HepG2 (cell line): Measurements from ENCODE around the gene SETD1A. TPM values are rescaled to one million over a fixed set of nuclear protein-coding genes. Genes with fewer than 3 reads are reported as not detected.

Experiments used
- ARNTL ChIP-seq: sonication (generic); formaldehyde crosslinking; IDR thresholded peaks from 2 replicates; pipeline ENCODE4 v1.4.0; 2020; ENCODE audit warnings: mild to moderate bottlenecking, missing genetic modification reagents
- CCDC6 ChIP-seq: sonication (generic); formaldehyde crosslinking; IDR thresholded peaks from 2 replicates; pipeline ENCODE4 v1.8.1; 2022; ENCODE audit warnings: mild to moderate bottlenecking, missing genetic modification reagents, moderate library complexity
- ELK4 ChIP-seq: sonication (generic); formaldehyde crosslinking; IDR thresholded peaks from 2 replicates; pipeline ENCODE4 v1.9.0; 2021; ENCODE audit warnings: missing genetic modification reagents, borderline replicate concordance
- PREB ChIP-seq: sonication (generic); formaldehyde crosslinking; IDR thresholded peaks from 2 replicates; pipeline ENCODE4 v1.4.0; 2020; ENCODE audit warnings: missing genetic modification reagents
- SETDB1 ChIP-seq: sonication (generic); formaldehyde crosslinking; IDR thresholded peaks from 2 replicates; pipeline ENCODE4 v1.5.1; 2020; ENCODE audit warnings: missing genetic modification reagents, mild to moderate bottlenecking, borderline replicate concordance
- SIN3B ChIP-seq: fragments of 150-350 bp; IDR thresholded peaks from 2 replicates; pipeline ENCODE4 v1.6.1; 2014; ENCODE audit warnings: low read length
- SNAPC2 ChIP-seq: sonication (generic); formaldehyde crosslinking; IDR thresholded peaks from 2 replicates; pipeline ENCODE4 v1.8.1; 2022; ENCODE audit warnings: mild to moderate bottlenecking, missing genetic modification reagents
- ZBTB40 ChIP-seq, 2 experiments: fragments of 450-650 bp in 1 of 2; sonication (generic) in 1 of 2; formaldehyde crosslinking in 1 of 2; IDR thresholded peaks; 2 replicates each; pipeline versions ENCODE4 v1.6.1 to v1.8.0; 2016 to 2022; ENCODE audit warnings: antibody characterized with exemption in 1 of 2, mild to moderate bottlenecking in 1 of 2, missing genetic modification reagents in 1 of 2
- ZC3H4 ChIP-seq: sonication (generic); formaldehyde crosslinking; IDR thresholded peaks from 2 replicates; pipeline ENCODE4 v1.4.0; 2020; ENCODE audit warnings: missing genetic modification reagents, borderline replicate concordance
- ZNF335 ChIP-seq: sonication (generic); formaldehyde crosslinking; IDR thresholded peaks from 2 replicates; pipeline ENCODE4 v1.4.0; 2020; ENCODE audit warnings: missing genetic modification reagents
- ZNF446 ChIP-seq: sonication (generic); formaldehyde crosslinking; IDR thresholded peaks from 2 replicates; pipeline ENCODE4 v1.5.0; 2020; ENCODE audit warnings: mild to moderate bottlenecking, missing genetic modification reagents
- ZNF460 ChIP-seq: sonication (generic); formaldehyde crosslinking; IDR thresholded peaks from 2 replicates; pipeline ENCODE4 v1.5.1; 2020; ENCODE audit warnings: missing genetic modification reagents, mild to moderate bottlenecking, borderline replicate concordance
- ZNF607 ChIP-seq: sonication (generic); formaldehyde crosslinking; IDR thresholded peaks from 2 replicates; pipeline ENCODE4 v1.5.1; 2020; ENCODE audit warnings: missing genetic modification reagents, mild to moderate bottlenecking, borderline replicate concordance
- ZSCAN25 ChIP-seq: sonication (generic); formaldehyde crosslinking; IDR thresholded peaks from 2 replicates; pipeline ENCODE4 v1.8.0; 2022; ENCODE audit warnings: mild to moderate bottlenecking, missing genetic modification reagents
- polyA plus RNA-seq, 8 experiments: library from polyadenylated mRNA; depleted of rRNA in 3 of 8; stranded (reverse) in 7 of 8; unstranded in 1 of 8; fragments of >200 nt; fragmentation: Illumina TruSeq in 4 of 8; extraction: Trizol in 4 of 8; gene quantifications; 2 replicates each; pipeline versions ENCODE4 v1.2.1 to v1.2.3, GENCODE V29; 2011 to 2016; ENCODE audit warnings: low read depth in 4 of 8, missing spikeins in 1 of 8, mixed read lengths in 1 of 8; ENCODE audit not compliant: insufficient read depth in 1 of 8
- total RNA-seq, 5 experiments: library from RNA; depleted of rRNA; stranded (reverse); fragments of >200 nt; fragmentation: Illumina TruSeq; extraction: Trizol; gene quantifications; 2 replicates each; pipeline ENCODE4 v1.2.3, GENCODE V29; 2016; ENCODE audit warnings: low read depth in 1 of 5
- TF ChIP-seq, protein P1 (sequence below): sonication (generic); formaldehyde crosslinking; conservative IDR thresholded peaks from 2 replicates; pipeline ENCODE4 v1.8.0; 2022; ENCODE audit warnings: low read depth, missing genetic modification reagents

SETD1A gene
- total and polyA plus RNA-seq, 2 of the 13 experiments (the other 11 are each of a cell fraction or from before 2014, with no cell fraction given) = 3.8 to 5.6 TPM

DNA sequence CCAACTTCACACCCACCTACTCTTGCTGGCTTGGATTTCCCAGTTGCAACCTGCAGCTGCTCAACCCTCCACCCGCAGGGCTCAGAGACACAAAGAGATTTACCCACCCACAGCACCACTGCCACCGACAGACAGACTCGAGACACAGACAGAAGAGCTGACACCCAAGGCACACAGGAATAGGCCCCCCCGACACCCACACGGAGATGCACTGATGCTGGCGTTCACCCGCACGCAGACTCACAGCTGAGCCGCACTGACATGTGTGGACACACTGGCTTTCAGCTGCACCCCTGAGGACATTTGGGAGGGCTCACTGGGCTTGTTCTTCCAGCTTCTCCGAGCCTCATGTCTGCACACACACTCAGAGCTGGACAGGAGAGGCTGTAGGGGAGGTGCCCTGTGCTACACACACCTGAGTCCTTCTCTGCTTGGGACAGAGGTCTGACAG lies 44.7 kb downstream of the SETD1A start (continued):
- TF ChIP-seq ZBTB40 (IDR thresholded peaks at IDR 0.05) (no peak), ZBTB40 (CRISPR knock-in tag; IDR thresholded peaks at IDR 0.05) (no peak), ZC3H4 (CRISPR knock-in tag) (no peak), ARNTL (CRISPR knock-in tag) (no peak), SIN3B (no peak), PREB (CRISPR knock-in tag) (no peak), ZSCAN25 (no peak), SNAPC2 (CRISPR knock-in tag) (no peak), ZNF335 (no peak), CCDC6 (CRISPR knock-in tag) (no peak), ELK4 (no peak), ZNF607 (CRISPR knock-in tag) (no peak), ZNF460 (no peak), ZNF446 (CRISPR knock-in tag) (no peak), SETDB1 (no peak)
- TF ChIP-seq, protein P1, sequence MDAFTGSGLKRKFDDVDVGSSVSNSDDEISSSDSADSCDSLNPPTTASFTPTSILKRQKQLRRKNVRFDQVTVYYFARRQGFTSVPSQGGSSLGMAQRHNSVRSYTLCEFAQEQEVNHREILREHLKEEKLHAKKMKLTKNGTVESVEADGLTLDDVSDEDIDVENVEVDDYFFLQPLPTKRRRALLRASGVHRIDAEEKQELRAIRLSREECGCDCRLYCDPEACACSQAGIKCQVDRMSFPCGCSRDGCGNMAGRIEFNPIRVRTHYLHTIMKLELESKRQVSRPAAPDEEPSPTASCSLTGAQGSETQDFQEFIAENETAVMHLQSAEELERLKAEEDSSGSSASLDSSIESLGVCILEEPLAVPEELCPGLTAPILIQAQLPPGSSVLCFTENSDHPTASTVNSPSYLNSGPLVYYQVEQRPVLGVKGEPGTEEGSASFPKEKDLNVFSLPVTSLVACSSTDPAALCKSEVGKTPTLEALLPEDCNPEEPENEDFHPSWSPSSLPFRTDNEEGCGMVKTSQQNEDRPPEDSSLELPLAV (CRISPR knock-in tag) = no peak
